Uterus (tissue), 4 donors: Measurements from ENCODE around the gene SULT2B1. TPM values are rescaled to one million over a fixed set of nuclear protein-coding genes. Genes with fewer than 3 reads are reported as not detected.

ENCODE experiments used
- DNase-seq, 2 donors: peaks; one replicate each; pipeline ENCODE4 v3.0.0-alpha.2; 2019 to 2020
- H3K27ac ChIP-seq, 2 donors: fragments of 200-600 bp; sonication (generic); 1 replicate in 1 of 2; 2 replicates in 1 of 2; pipeline ENCODE4 v1.5.1; 2016 to 2018
- H3K27me3 ChIP-seq, 2 donors: fragments of 200-600 bp; sonication (generic); one replicate each; pipeline ENCODE4 v1.5.1; 2018 to 2019; ENCODE audit warnings: control low read depth in 1 of 2
- H3K36me3 ChIP-seq, 2 donors: fragments of 200-600 bp; sonication (generic); one replicate each; pipeline ENCODE4 v1.5.1; 2019; ENCODE audit warnings: control low read depth in 1 of 2
- H3K4me1 ChIP-seq, 2 donors: fragments of 200-600 bp; sonication (generic); one replicate each; pipeline ENCODE4 v1.5.1; 2018 to 2019; ENCODE audit warnings: control low read depth in 1 of 2
- H3K4me3 ChIP-seq, 2 donors: fragments of 200-600 bp; sonication (generic); 1 replicate in 1 of 2; 2 replicates in 1 of 2; pipeline ENCODE4 v1.5.1; 2018 to 2019; ENCODE audit warnings: mild to moderate bottlenecking in 1 of 2
- H3K9me3 ChIP-seq, 2 donors: fragments of 200-600 bp; sonication (generic); one replicate each; pipeline ENCODE4 v1.5.1; 2019; ENCODE audit warnings: control low read depth in 1 of 2
- POLR2A ChIP-seq, 2 donors: fragments of 450-650 bp; IDR thresholded peaks; one replicate each; pipeline ENCODE4 v1.6.1; 2016; ENCODE audit warnings: antibody characterized with exemption in 2 of 2, mild to moderate bottlenecking in 1 of 2, moderate library complexity in 1 of 2
- intact Hi-C: fragments of 100-400 bp; cut with DNase I; formaldehyde crosslinking; loops from one replicate; pipeline ENCODE4 v1.15.1; 2023; ENCODE audit warnings: low total_unique reads
- total RNA-seq, 4 donors: library from RNA; depleted of rRNA in 3 of 4; stranded (reverse); fragments of >200 nt in 3 of 4; gene quantifications; one replicate each; pipeline versions ENCODE4 v1.1.0 to v1.2.4, GENCODE V29; 2014 to 2023
- TF ChIP-seq, protein P1 (sequence below), 4 experiments: fragments of 200-600 bp in 2 of 4; fragments of 450-650 bp in 2 of 4; sonication (generic) in 2 of 4; IDR thresholded peaks; one replicate each; pipeline ENCODE4 v1.5.1; 2016 to 2019; ENCODE audit warnings: antibody characterized with exemption in 4 of 4, mild to moderate bottlenecking in 2 of 4, moderate library complexity in 1 of 4
- donor health status: DM: yes; HTN: yes; CAD: no.

The SULT2B1 gene
- total RNA-seq, 4 donors from 2014 or later = 0.41 TPM; not detected in 3

DNA sequence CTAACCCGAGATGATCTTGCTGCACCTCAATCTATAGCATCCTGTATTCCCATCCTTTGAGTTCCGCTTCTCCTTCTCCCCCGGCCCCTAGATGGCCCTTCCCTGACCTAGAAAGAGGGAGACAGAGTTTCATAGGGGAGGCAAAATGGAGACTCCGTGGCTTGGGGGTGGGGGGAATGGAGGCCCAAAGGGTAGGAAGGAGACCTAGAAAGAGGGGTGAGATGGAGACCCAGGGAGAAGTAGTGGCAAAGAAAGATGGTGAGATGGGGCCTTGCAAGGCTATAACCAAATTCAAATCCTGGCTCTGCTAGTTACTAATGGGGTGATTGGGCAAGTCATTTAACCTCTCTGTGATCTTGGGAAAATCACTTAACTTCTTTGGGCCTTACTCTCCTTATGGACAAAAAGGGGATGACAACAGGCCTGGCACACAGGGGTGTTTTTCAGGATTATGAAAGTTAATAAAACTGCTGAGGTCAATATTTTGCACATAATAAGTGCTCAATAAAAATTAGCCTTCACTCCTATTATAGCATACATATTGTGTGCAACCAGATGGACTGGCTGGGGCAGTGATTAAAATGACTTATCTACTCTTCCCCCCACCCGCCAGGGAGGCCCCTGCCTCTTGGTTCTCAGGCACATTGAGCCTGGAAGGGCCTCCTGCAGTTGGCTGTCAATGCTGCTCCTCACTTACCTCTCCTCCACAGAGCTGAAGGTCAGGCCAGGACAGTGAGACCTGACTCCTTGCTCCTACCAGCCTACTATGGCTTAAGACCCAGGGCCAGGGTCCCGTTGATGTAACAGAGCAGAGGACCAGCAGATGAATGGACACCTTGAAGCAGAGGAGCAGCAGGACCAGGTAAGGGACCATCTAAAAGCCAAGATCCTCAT, 68.0 kb downstream of the SULT2B1 start:
- no peaks in the 10 kb centered on the region for H3K36me3 ChIP-seq
- H3K27ac ChIP-seq = peak overlapping the region; percentile 90 to 98
- peak overlapping the region; percentile 49 to 88 for H3K4me3 ChIP-seq
- intact Hi-C loops = loop anchor here (10.0 kb wide), 2 partner anchors 125 to 1135 kb away; partner anchors contain the start of gene KPTN
- no peaks in the 10 kb centered on the region for H3K9me3 ChIP-seq
- no peak for DNase-seq
- TF ChIP-seq POLR2A (IDR thresholded peaks at IDR 0.05) = no peak
- TF ChIP-seq, protein P1, sequence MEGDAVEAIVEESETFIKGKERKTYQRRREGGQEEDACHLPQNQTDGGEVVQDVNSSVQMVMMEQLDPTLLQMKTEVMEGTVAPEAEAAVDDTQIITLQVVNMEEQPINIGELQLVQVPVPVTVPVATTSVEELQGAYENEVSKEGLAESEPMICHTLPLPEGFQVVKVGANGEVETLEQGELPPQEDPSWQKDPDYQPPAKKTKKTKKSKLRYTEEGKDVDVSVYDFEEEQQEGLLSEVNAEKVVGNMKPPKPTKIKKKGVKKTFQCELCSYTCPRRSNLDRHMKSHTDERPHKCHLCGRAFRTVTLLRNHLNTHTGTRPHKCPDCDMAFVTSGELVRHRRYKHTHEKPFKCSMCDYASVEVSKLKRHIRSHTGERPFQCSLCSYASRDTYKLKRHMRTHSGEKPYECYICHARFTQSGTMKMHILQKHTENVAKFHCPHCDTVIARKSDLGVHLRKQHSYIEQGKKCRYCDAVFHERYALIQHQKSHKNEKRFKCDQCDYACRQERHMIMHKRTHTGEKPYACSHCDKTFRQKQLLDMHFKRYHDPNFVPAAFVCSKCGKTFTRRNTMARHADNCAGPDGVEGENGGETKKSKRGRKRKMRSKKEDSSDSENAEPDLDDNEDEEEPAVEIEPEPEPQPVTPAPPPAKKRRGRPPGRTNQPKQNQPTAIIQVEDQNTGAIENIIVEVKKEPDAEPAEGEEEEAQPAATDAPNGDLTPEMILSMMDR (IDR thresholded peaks at IDR 0.05) = peak in 1 of 4 experiments; percentile 2
- no peaks in the 10 kb centered on the region for H3K27me3 ChIP-seq
- H3K4me1 ChIP-seq = peaks cover 8 to 23% of the 10 kb centered on the region in 2 donors

DNA sequence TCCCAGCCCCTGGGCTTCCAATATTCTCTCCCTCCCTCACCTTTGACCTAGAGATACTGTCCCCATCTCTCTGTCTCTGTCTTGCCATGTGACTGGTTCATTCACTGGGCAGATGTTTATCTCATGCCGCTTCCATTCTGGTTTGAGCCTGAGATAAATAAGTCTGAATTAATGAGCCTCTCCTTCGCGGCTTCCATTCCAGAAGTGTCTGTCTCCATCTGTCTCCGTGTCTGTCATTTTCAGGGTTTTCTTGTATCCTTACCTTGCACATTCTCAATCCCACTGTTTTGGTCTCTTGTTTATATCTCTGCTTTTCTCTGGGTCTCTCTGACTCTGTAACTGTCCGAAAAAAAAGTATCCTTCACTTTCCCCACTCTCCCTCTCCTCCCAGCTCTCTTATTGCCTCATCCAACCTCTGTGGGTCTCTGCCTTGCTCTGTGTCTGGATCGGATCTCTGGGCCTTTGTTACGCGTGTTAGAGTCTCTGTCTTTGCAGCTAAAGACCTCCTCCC, 71.6 kb downstream of the SULT2B1 start:
- H3K9me3 ChIP-seq = no peaks in the 10 kb centered on the region
- peak overlapping the region; percentile 82 to 83 for H3K27ac ChIP-seq
- H3K4me1 ChIP-seq = peaks cover 0 to 13% of the 10 kb centered on the region in 2 donors
- TF ChIP-seq, protein P1 (IDR thresholded peaks at IDR 0.05) = no peak
- no peak for TF ChIP-seq POLR2A (IDR thresholded peaks at IDR 0.05)
- H3K36me3 ChIP-seq = no peaks in the 10 kb centered on the region
- intact Hi-C loops = no loop called here
- no peaks in the 10 kb centered on the region for H3K27me3 ChIP-seq
- H3K4me3 ChIP-seq = peak overlapping the region in 1 of 2 donors; percentile 5
- DNase-seq = no peak

DNA sequence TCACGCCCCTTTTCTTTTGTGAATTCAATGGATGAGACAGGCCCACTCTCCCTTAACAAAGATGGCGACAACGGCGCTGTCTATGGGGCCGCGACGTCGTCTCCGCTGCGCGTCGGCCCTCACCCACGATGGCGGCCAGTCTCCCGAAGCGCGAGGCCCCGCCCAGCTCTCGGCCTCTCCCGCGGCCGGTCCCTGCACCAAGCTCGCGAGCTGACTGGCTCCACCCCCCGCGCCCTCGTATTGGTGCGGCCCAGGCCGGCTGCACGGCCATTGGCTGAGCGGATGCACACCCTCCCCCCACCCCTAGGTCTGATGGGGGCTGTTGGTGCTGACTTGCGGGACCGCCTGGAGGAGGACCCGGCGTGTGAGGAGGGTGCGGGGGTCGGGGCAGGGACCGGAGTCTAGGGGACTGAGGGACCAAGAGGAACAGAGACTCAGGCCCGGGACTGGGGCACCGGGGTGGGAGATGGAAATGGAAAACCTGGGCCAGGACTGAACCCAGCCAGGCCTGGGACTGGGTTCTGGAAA, 72.2 kb downstream of the SULT2B1 start:
- intact Hi-C loops = no loop called here
- Histone ChIP-seq H3K27ac (peak overlapping the region; percentile 82 to 87), H3K36me3 (no peaks in the 10 kb centered on the region), H3K27me3 (no peaks in the 10 kb centered on the region), H3K4me3 (peak overlapping the region; percentile 38 to 48), H3K4me1 (peaks cover 0 to 13% of the 10 kb centered on the region in 2 donors), H3K9me3 (no peaks in the 10 kb centered on the region)
- TF ChIP-seq, protein P1 (IDR thresholded peaks at IDR 0.05) = no peak
- TF ChIP-seq POLR2A (IDR thresholded peaks at IDR 0.05) = peak; percentile 31 to 39
- DNase-seq = peak; percentile 98

DNA sequence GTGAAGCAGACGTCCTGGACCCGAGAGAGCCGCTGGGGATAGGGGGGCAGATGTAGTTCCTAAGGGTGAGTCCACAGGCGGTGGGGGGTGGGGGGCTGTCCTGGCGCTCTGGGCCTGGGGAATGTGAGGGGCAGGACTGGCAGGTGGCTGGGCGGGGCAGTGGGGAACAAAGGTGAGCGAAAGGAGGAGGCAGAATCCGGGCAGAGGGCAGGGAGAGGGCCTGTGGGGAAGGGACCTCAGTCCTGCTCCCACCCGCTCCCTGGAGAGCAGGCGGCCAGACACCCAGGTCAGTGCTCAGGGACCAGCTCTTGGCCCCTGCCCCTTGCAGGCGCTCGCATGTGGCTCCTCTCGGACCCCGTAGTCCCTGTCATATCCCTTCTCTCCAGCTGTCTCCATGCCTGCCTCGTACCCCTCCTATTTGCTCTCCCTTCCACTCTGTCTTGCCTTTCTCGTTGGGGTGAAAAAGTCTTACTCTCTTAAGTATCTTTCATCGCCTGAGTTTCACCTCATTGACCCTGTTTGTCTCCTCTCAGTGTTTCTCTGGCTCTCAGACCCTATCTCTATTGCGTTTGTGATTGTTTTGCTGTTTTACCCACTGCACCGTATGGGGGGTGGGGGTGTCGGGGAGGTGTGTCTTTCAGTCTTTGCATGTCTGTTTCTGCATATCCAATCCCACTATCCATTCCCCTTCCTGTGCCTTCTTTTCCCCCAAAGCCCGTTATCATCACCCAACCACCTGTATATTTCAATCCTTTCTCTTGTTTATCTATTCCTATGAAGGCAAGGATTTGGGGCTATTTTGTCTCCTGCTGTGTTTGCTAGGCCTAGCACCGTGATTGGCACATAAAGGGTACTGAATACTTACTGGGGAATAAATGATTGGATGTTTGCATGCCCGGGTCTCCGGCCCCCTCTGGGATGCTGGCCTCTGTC, 73.1 kb downstream of the SULT2B1 start:
- peak overlapping the region; percentile 38 to 48 for H3K4me3 ChIP-seq
- DNase-seq = no peak
- TF ChIP-seq, protein P1 (IDR thresholded peaks at IDR 0.05) = no peak
- TF ChIP-seq POLR2A (IDR thresholded peaks at IDR 0.05) = no peak
- peak overlapping the region; percentile 82 to 87 for H3K27ac ChIP-seq
- no peaks in the 10 kb centered on the region for H3K9me3 ChIP-seq
- no peaks in the 10 kb centered on the region for H3K36me3 ChIP-seq
- H3K4me1 ChIP-seq = peaks cover 0 to 19% of the 10 kb centered on the region in 2 donors
- no peaks in the 10 kb centered on the region for H3K27me3 ChIP-seq
- intact Hi-C loops = no loop called here
